WTC11 (cell line): ENCODE measurements around the gene MRNIP.

Experiments
- ATF6 ChIP-seq: sonication (generic); formaldehyde crosslinking; IDR thresholded peaks from 2 replicates; pipeline ENCODE4 v1.8.1; 2023; ENCODE audit warnings: mild to moderate bottlenecking, missing genetic modification reagents
- CTCF ChIP-seq: fragments of 200-600 bp; IDR thresholded peaks from 2 replicates; pipeline ENCODE4 v1.8.0; 2022; ENCODE audit warnings: antibody characterized with exemption
- MLX ChIP-seq: sonication (generic); formaldehyde crosslinking; IDR thresholded peaks from 2 replicates; pipeline ENCODE4 v1.8.1; 2023; ENCODE audit warnings: mild to moderate bottlenecking, missing genetic modification reagents, moderate library complexity
- NR1H2 ChIP-seq: sonication (generic); formaldehyde crosslinking; IDR thresholded peaks from 2 replicates; pipeline ENCODE4 v1.9.0; 2021; ENCODE audit warnings: mild to moderate bottlenecking, moderate library complexity, missing genetic modification reagents
- TCF7 ChIP-seq: sonication (generic); formaldehyde crosslinking; IDR thresholded peaks from 2 replicates; pipeline ENCODE4 v1.8.0; 2022; ENCODE audit warnings: mild to moderate bottlenecking, low read depth, missing genetic modification reagents, moderate library complexity
- ZNF138 ChIP-seq: sonication (generic); formaldehyde crosslinking; conservative IDR thresholded peaks from 2 replicates; pipeline ENCODE4 v1.8.1; 2022; ENCODE audit warnings: mild to moderate bottlenecking, moderate library complexity, missing genetic modification reagents
- TF ChIP-seq, protein P1 (sequence below): sonication (generic); formaldehyde crosslinking; IDR thresholded peaks from 2 replicates; pipeline ENCODE4 v1.8.1; 2022; ENCODE audit warnings: low read depth, missing genetic modification reagents, borderline replicate concordance
- TF ChIP-seq, protein P2 (sequence below): sonication (generic); formaldehyde crosslinking; IDR thresholded peaks from 2 replicates; pipeline ENCODE4 v1.8.1; 2023; ENCODE audit warnings: mild to moderate bottlenecking, missing genetic modification reagents, moderate library complexity

GRCh38 chr5:179806250-179807048 lies 52.2 kb downstream of the MRNIP start, which contains the start of gene MGAT4B:
- TF ChIP-seq CTCF (no peak), NR1H2 (CRISPR knock-in tag) (no peak), ZNF138 (CRISPR knock-in tag) (no peak), MLX (CRISPR knock-in tag) (no peak), ATF6 (no peak), TCF7 (CRISPR knock-in tag) (peak; percentile 71; the same call in 1 of the 2 replicates)
- TF ChIP-seq, protein P1, sequence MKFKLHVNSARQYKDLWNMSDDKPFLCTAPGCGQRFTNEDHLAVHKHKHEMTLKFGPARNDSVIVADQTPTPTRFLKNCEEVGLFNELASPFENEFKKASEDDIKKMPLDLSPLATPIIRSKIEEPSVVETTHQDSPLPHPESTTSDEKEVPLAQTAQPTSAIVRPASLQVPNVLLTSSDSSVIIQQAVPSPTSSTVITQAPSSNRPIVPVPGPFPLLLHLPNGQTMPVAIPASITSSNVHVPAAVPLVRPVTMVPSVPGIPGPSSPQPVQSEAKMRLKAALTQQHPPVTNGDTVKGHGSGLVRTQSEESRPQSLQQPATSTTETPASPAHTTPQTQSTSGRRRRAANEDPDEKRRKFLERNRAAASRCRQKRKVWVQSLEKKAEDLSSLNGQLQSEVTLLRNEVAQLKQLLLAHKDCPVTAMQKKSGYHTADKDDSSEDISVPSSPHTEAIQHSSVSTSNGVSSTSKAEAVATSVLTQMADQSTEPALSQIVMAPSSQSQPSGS (CRISPR knock-in tag), result no peak
- TF ChIP-seq, protein P2, sequence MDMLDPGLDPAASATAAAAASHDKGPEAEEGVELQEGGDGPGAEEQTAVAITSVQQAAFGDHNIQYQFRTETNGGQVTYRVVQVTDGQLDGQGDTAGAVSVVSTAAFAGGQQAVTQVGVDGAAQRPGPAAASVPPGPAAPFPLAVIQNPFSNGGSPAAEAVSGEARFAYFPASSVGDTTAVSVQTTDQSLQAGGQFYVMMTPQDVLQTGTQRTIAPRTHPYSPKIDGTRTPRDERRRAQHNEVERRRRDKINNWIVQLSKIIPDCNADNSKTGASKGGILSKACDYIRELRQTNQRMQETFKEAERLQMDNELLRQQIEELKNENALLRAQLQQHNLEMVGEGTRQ (CRISPR knock-in tag), result no peak
